Measurements from ENCODE around the gene PRKAA1. TPM values are rescaled to one million over a fixed set of nuclear protein-coding genes. Genes with fewer than 3 reads are reported as not detected.

Gene PRKAA1
- total and polyA plus RNA-seq, 2 of the 13 experiments (the other 11 are each of a cell fraction or from before 2014, with no cell fraction given), result 36.6 to 58.0 TPM

- TF ChIP-seq ISX (CRISPR knock-in tag; conservative IDR thresholded peaks at IDR 0.05), result peak; percentile 56; the same call in 1 of the 2 replicates
- no peak; the same call in 1 of the 2 replicates for TF ChIP-seq FOXO1 (CRISPR knock-in tag; IDR thresholded peaks at IDR 0.05)
- TF ChIP-seq ZNF691 (CRISPR knock-in tag; IDR thresholded peaks at IDR 0.05; ENCODE audit: borderline replicate concordance, low read depth), result peak; percentile 72; the same call in 1 of the 2 replicates
- peak; percentile 84 to 92 for TF ChIP-seq HMGXB4 (CRISPR knock-in tag; IDR thresholded peaks at IDR 0.05; ENCODE audit: borderline replicate concordance in 1 of 2, low read depth in 1 of 2)
- TF ChIP-seq ZNF432 (CRISPR knock-in tag; IDR thresholded peaks at IDR 0.05; ENCODE audit: borderline replicate concordance), result no peak
- TF ChIP-seq RELA (CRISPR knock-in tag; IDR thresholded peaks at IDR 0.05), result no peak
- no peak for TF ChIP-seq ZNF484 (CRISPR knock-in tag; IDR thresholded peaks at IDR 0.05; ENCODE audit: borderline replicate concordance, low read depth)
- no peak for TF ChIP-seq ZNF20 (CRISPR knock-in tag; IDR thresholded peaks at IDR 0.05)
- TF ChIP-seq ZBED4 (CRISPR knock-in tag; IDR thresholded peaks at IDR 0.05; ENCODE audit: borderline replicate concordance), result peak; percentile 30; the same call in 1 of the 2 replicates
- TF ChIP-seq ZNF704 (CRISPR knock-in tag; IDR thresholded peaks at IDR 0.05; ENCODE audit: borderline replicate concordance), result no peak
- TF ChIP-seq MTF1 (CRISPR knock-in tag; IDR thresholded peaks at IDR 0.05), result no peak
- TF ChIP-seq ZNF598 (CRISPR knock-in tag; IDR thresholded peaks at IDR 0.05; ENCODE audit: borderline replicate concordance), result no peak
- no peak for TF ChIP-seq ZNF563 (CRISPR knock-in tag; IDR thresholded peaks at IDR 0.05)
- TF ChIP-seq NFRKB (IDR thresholded peaks at IDR 0.05), result no peak
- TF ChIP-seq ZSCAN22 (CRISPR knock-in tag; IDR thresholded peaks at IDR 0.05), result no peak
- no peak for TF ChIP-seq ZNF776 (CRISPR knock-in tag; IDR thresholded peaks at IDR 0.05)
- TF ChIP-seq, protein P1, sequence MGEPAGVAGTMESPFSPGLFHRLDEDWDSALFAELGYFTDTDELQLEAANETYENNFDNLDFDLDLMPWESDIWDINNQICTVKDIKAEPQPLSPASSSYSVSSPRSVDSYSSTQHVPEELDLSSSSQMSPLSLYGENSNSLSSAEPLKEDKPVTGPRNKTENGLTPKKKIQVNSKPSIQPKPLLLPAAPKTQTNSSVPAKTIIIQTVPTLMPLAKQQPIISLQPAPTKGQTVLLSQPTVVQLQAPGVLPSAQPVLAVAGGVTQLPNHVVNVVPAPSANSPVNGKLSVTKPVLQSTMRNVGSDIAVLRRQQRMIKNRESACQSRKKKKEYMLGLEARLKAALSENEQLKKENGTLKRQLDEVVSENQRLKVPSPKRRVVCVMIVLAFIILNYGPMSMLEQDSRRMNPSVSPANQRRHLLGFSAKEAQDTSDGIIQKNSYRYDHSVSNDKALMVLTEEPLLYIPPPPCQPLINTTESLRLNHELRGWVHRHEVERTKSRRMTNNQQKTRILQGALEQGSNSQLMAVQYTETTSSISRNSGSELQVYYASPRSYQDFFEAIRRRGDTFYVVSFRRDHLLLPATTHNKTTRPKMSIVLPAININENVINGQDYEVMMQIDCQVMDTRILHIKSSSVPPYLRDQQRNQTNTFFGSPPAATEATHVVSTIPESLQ (CRISPR knock-in tag; conservative IDR thresholded peaks at IDR 0.05), result no peak
- TF ChIP-seq DNMT1 (CRISPR knock-in tag; IDR thresholded peaks at IDR 0.05), result no peak
These were observed at the start of gene PRKAA1 (continued) for GRCh38 chr5:40798012-40798800.

Measured in HepG2 (cell line).